Panc1 (cell line): ENCODE results near the gene FBRSL1. TPM values are rescaled to one million over a fixed set of nuclear protein-coding genes. Genes with fewer than 3 reads are reported as not detected.

ENCODE experiments used
- ATAC-seq: fragments of 200-7000 bp; cut with Tn5 transposase; 2 replicates; pipeline ENCODE4 v1.9.1; 2020; ENCODE audit warnings: mild to moderate bottlenecking, moderate library complexity
- BruUV-seq: library from RNA; stranded (reverse); fragments of 400-500 nt; replicated peaks from 2 replicates; lab custom pipeline; 2021; lab: Mats Ljungman, UMichigan
- CTCF ChIA-PET: fragments of 300-600 bp; sonication (Branson Sonifier 250); formaldehyde crosslinking; loops from one replicate; lab custom pipeline; 2022; ENCODE audit warnings: antibody characterized with exemption; lab: Charles Lee
- POLR2A ChIA-PET: fragments of 300-600 bp; sonication (Branson Sonifier 250); formaldehyde crosslinking; loops from one replicate; lab custom pipeline; 2022; ENCODE audit warnings: antibody characterized with exemption; lab: Charles Lee
- DNase-seq: peaks from one replicate; pipeline ENCODE4 v3.0.0-alpha.2; 2010; ENCODE audit warnings: low read depth, low spot score
- H3K27ac ChIP-seq: 2 replicates; pipeline ENCODE4 v1.5.1; 2011; ENCODE audit warnings: mild to moderate bottlenecking, low read length, inconsistent platforms
- H3K27me3 ChIP-seq: fragments of 200-500 bp; sonication (Bioruptor generic); 2 replicates; pipeline ENCODE4 v1.6.0; 2014; ENCODE audit warnings: low read length, inconsistent platforms; ENCODE audit not compliant: control insufficient read depth, insufficient read depth
- H3K36me3 ChIP-seq: fragments of 200-500 bp; sonication (Bioruptor generic); 2 replicates; pipeline ENCODE4 v1.5.1; 2014; ENCODE audit warnings: inconsistent platforms, mild to moderate bottlenecking, low read length, moderate library complexity; ENCODE audit not compliant: control insufficient read depth, insufficient read depth
- H3K4me1 ChIP-seq: 2 replicates; pipeline ENCODE4 v1.5.1; 2011; ENCODE audit warnings: inconsistent platforms, mild to moderate bottlenecking, low read length, moderate library complexity; ENCODE audit not compliant: control insufficient read depth, insufficient read depth
- H3K4me3 ChIP-seq, 2 experiments: 2 replicates each; pipeline ENCODE4 v1.5.1; 2011 to 2012; ENCODE audit warnings: low read depth in 2 of 2, low read length in 2 of 2, mild to moderate bottlenecking in 2 of 2, inconsistent platforms in 1 of 2, moderate library complexity in 1 of 2
- H3K9me3 ChIP-seq: fragments of 200-500 bp; sonication (Bioruptor generic); 2 replicates; pipeline ENCODE4 v1.5.1; 2014; ENCODE audit warnings: low read depth, mild to moderate bottlenecking, inconsistent platforms, low read length, moderate library complexity; ENCODE audit not compliant: control insufficient read depth, insufficient read depth
- POLR2AphosphoS5 ChIP-seq: IDR thresholded peaks from 2 replicates; pipeline ENCODE4 v1.6.1; 2012; ENCODE audit warnings: mild to moderate bottlenecking, low read depth, low read length, moderate library complexity
- REST ChIP-seq, 2 experiments: IDR thresholded peaks; 2 replicates each; pipeline ENCODE4 v1.6.1; 2011 to 2012; ENCODE audit warnings: low read depth in 2 of 2, control low read depth in 1 of 2, low read length in 1 of 2, mild to moderate bottlenecking in 1 of 2, moderate library complexity in 1 of 2; ENCODE audit not compliant: insufficient read depth in 1 of 2
- SIN3A ChIP-seq: IDR thresholded peaks from 2 replicates; pipeline ENCODE4 v1.6.1; 2012; ENCODE audit warnings: low read depth, mild to moderate bottlenecking, low read length, moderate library complexity, borderline replicate concordance; ENCODE audit not compliant: insufficient read depth
- TCF7L2 ChIP-seq: IDR thresholded peaks from 2 replicates; pipeline ENCODE4 v1.6.1; 2011; ENCODE audit warnings: mild to moderate bottlenecking, low read depth, low read length, inconsistent platforms
- in situ Hi-C: cut with HindIII; loops from 2 replicates; pipeline ENCODE4 v1.10.0; 2016; ENCODE audit warnings: low sequenced_read_pairs, low pct_unique_long_range_greater_than_20kb
- intact Hi-C: fragments of 100-400 bp; cut with micrococcal nuclease; formaldehyde crosslinking; loops from one replicate; pipeline ENCODE4 v1.10.0; 2022; ENCODE audit not compliant: unreplicated experiment
- total RNA-seq: library from RNA; stranded (reverse); gene quantifications from one replicate; pipeline ENCODE4 v1.2.1, GENCODE V29; 2021; ENCODE audit not compliant: unreplicated experiment
- TF ChIP-seq, protein P1 (sequence below): fragments of 450-650 bp; IDR thresholded peaks from 2 replicates; pipeline ENCODE4 v1.5.1; 2017; ENCODE audit warnings: mild to moderate bottlenecking

The FBRSL1 gene
- total RNA-seq, 1 experiment from 2014 or later, result 104 TPM

- intact Hi-C loops (no loop called here), in situ Hi-C loops (no loop called here)
- peaks cover 8% of the 10 kb centered on the region for H3K4me1 ChIP-seq
- TF ChIP-seq, protein P1, sequence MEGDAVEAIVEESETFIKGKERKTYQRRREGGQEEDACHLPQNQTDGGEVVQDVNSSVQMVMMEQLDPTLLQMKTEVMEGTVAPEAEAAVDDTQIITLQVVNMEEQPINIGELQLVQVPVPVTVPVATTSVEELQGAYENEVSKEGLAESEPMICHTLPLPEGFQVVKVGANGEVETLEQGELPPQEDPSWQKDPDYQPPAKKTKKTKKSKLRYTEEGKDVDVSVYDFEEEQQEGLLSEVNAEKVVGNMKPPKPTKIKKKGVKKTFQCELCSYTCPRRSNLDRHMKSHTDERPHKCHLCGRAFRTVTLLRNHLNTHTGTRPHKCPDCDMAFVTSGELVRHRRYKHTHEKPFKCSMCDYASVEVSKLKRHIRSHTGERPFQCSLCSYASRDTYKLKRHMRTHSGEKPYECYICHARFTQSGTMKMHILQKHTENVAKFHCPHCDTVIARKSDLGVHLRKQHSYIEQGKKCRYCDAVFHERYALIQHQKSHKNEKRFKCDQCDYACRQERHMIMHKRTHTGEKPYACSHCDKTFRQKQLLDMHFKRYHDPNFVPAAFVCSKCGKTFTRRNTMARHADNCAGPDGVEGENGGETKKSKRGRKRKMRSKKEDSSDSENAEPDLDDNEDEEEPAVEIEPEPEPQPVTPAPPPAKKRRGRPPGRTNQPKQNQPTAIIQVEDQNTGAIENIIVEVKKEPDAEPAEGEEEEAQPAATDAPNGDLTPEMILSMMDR, result no peak
- TF ChIP-seq SIN3A, result no peak
- TF ChIP-seq REST (IDR thresholded peaks at IDR 0.05; ENCODE audit: insufficient read depth in 1 of 2, low read depth in 2 of 2, low read length in 1 of 2), result no peak
- TF ChIP-seq TCF7L2, result no peak
- no peak for TF ChIP-seq POLR2AphosphoS5
- H3K4me3 ChIP-seq, result no peak overlapping the region
- POLR2A ChIA-PET, result interaction anchor here (0.6 kb wide), 1 partner anchor 11 kb away, joined by 7 read pairs; no protein-coding TSS in a partner anchor
- no peak for DNase-seq
- ATAC-seq, result no peak
- no peaks in the 10 kb centered on the region for H3K27me3 ChIP-seq
- H3K27ac ChIP-seq, result peak overlapping the region; percentile 65
- no peaks in the 10 kb centered on the region for H3K9me3 ChIP-seq
- CTCF ChIA-PET, result no interaction called here
- H3K36me3 ChIP-seq, result no peaks in the 10 kb centered on the region
- no TSS peak for BruUV-seq
These were observed 37.2 kb upstream of the FBRSL1 start for GRCh38 chr12:132452596-132453350.

- peak overlapping the region; percentile 65 for H3K27ac ChIP-seq
- intact Hi-C loops (no loop called here), in situ Hi-C loops (no loop called here)
- no peak for TF ChIP-seq POLR2AphosphoS5
- TF ChIP-seq, protein P1, result no peak
- TF ChIP-seq TCF7L2, result no peak
- BruUV-seq, result no TSS peak
- no peak overlapping the region for H3K4me3 ChIP-seq
- ATAC-seq (peak; percentile 72), DNase-seq (no peak)
- POLR2A ChIA-PET, result interaction anchor here (0.6 to 0.8 kb wide), 2 partner anchors 12 to 61 kb away, joined by 7 to 13 read pairs; no protein-coding TSS in a partner anchor
- H3K27me3 ChIP-seq, result no peaks in the 10 kb centered on the region
- peaks cover 8% of the 10 kb centered on the region for H3K4me1 ChIP-seq
- no peaks in the 10 kb centered on the region for H3K36me3 ChIP-seq
- no peaks in the 10 kb centered on the region for H3K9me3 ChIP-seq
- CTCF ChIA-PET, result no interaction called here
These were observed 36.4 kb upstream of the FBRSL1 start for GRCh38 chr12:132453361-132454192.
